PC-3 (cell line): ENCODE data around the gene PRKRA. TPM values are rescaled to one million over a fixed set of nuclear protein-coding genes. Genes with fewer than 3 reads are reported as not detected.
"Not testable (repeated sequence)": the region's sequence is repeated elsewhere in the genome, so short reads cannot be mapped to it uniquely, and the experiment has no call there.

Source experiments
- ATAC-seq: fragments of 200-7000 bp; cut with Tn5 transposase; 2 replicates; pipeline ENCODE4 v1.9.1; 2020; ENCODE audit warnings: mild to moderate bottlenecking, moderate library complexity
- BruUV-seq: library from RNA; stranded (reverse); fragments of 400-500 nt; replicated peaks from 2 replicates; lab custom pipeline; 2021; lab: Mats Ljungman, UMichigan
- CTCF ChIA-PET: fragments of 300-600 bp; sonication (Branson Sonifier 250); formaldehyde crosslinking; loops from one replicate; lab custom pipeline; 2022; ENCODE audit warnings: antibody characterized with exemption; lab: Charles Lee
- POLR2A ChIA-PET: fragments of 300-600 bp; sonication (Branson Sonifier 250); formaldehyde crosslinking; loops from one replicate; lab custom pipeline; 2022; ENCODE audit warnings: antibody characterized with exemption; ENCODE audit not compliant: unreplicated experiment; lab: Charles Lee
- DNase-seq: peaks from one replicate; pipeline ENCODE4 v3.0.0-alpha.2; 2015
- H2AFZ ChIP-seq: fragments of 300-600 bp; sonication (generic); 2 replicates; pipeline ENCODE4 v1.6.0; 2016; ENCODE audit warnings: antibody characterized with exemption, low read length
- H3F3A ChIP-seq: fragments of 300-600 bp; sonication (generic); one replicate; pipeline ENCODE4 v1.6.0; 2017; ENCODE audit warnings: antibody characterized with exemption, low read length, control low read depth, mild to moderate bottlenecking; ENCODE audit not compliant: unreplicated experiment
- H3K27ac ChIP-seq: fragments of 300-600 bp; sonication (generic); 2 replicates; pipeline ENCODE4 v1.5.1; 2016; ENCODE audit warnings: mild to moderate bottlenecking, low read length
- H3K27me3 ChIP-seq: fragments of 300-600 bp; sonication (generic); 2 replicates; pipeline ENCODE4 v1.6.1; 2016; ENCODE audit warnings: low read length, mixed read lengths
- H3K36me3 ChIP-seq: fragments of 300-600 bp; sonication (generic); 2 replicates; pipeline ENCODE4 v1.6.1; 2016; ENCODE audit warnings: low read depth, mixed run types, low read length, mixed read lengths
- H3K4me1 ChIP-seq: fragments of 300-600 bp; sonication (generic); 2 replicates; pipeline ENCODE4 v1.5.1; 2016; ENCODE audit warnings: low read length; ENCODE audit not compliant: insufficient read depth
- H3K4me2 ChIP-seq: fragments of 300-600 bp; sonication (generic); 2 replicates; pipeline ENCODE4 v1.6.0; 2016; ENCODE audit warnings: low read length
- H3K4me3 ChIP-seq: fragments of 300-600 bp; sonication (generic); 2 replicates; pipeline ENCODE4 v1.5.1; 2016; ENCODE audit warnings: mild to moderate bottlenecking, low read length, mixed read lengths
- H3K79me2 ChIP-seq: fragments of 300-600 bp; sonication (generic); 2 replicates; pipeline ENCODE4 v1.6.1; 2017; ENCODE audit warnings: low read length, mixed read lengths
- H3K9ac ChIP-seq: fragments of 300-600 bp; sonication (generic); 2 replicates; pipeline ENCODE4 v1.6.0; 2016; ENCODE audit warnings: mild to moderate bottlenecking, low read length
- H3K9me2 ChIP-seq: fragments of 300-600 bp; sonication (generic); replicated peaks from 2 replicates; pipeline ENCODE4 v1.6.1; 2016; ENCODE audit warnings: mixed run types, low read length, mixed read lengths
- H3K9me3 ChIP-seq: fragments of 300-600 bp; sonication (generic); 2 replicates; pipeline ENCODE4 v1.6.1; 2016; ENCODE audit warnings: low read length, mixed read lengths
- H4K20me1 ChIP-seq: fragments of 300-600 bp; sonication (generic); 2 replicates; pipeline ENCODE4 v1.6.1; 2016; ENCODE audit warnings: low read length, mixed read lengths
- CTCF ChIP-seq: fragments of 300-600 bp; sonication (generic); conservative IDR thresholded peaks from 2 replicates; pipeline ENCODE4 v1.5.1; 2017; ENCODE audit warnings: antibody characterized with exemption, low read depth, mild to moderate bottlenecking, low read length
- EZH2 ChIP-seq: fragments of 300-600 bp; sonication (generic); IDR thresholded peaks from one replicate; pipeline ENCODE4 v1.6.1; 2017; ENCODE audit warnings: antibody characterized with exemption, mild to moderate bottlenecking, low read length; ENCODE audit not compliant: unreplicated experiment
- EZH2phosphoT487 ChIP-seq: fragments of 300-600 bp; sonication (generic); IDR thresholded peaks from 2 replicates; pipeline ENCODE4 v1.6.1; 2018; ENCODE audit warnings: mild to moderate bottlenecking, antibody characterized with exemption, low read length, borderline replicate concordance
- intact Hi-C: fragments of 100-400 bp; cut with micrococcal nuclease; formaldehyde crosslinking; loops from 2 replicates; pipeline ENCODE4 v1.9.0; 2023
- total RNA-seq: library from RNA; depleted of rRNA; stranded (reverse); fragments of >200 nt; gene quantifications from 2 replicates; pipeline ENCODE4 v1.2.3, GENCODE V29; 2014

The PRKRA gene
- total RNA-seq, 1 experiment from 2014 or later: 78.2 TPM

- H3K4me1 ChIP-seq: peaks cover 9% of the 10 kb centered on the region; the same call in 1 of the 2 replicates
- TF ChIP-seq EZH2: no peak
- no peak for TF ChIP-seq EZH2phosphoT487
- BruUV-seq: no TSS peak
- intact Hi-C loops: loop anchor here (10.0 kb wide), 1 partner anchor 290 kb away; no protein-coding TSS in a partner anchor
- H3K27ac ChIP-seq: no peak overlapping the region
- no peaks in the 10 kb centered on the region for H3K27me3 ChIP-seq
- ChIA-PET POLR2A (no interaction called here), CTCF (no interaction called here)
- H3K4me3 ChIP-seq: no peak overlapping the region
- DNase-seq: no peak
- H3K79me2 ChIP-seq: 0 out of 2 replicates have a peak, but pooled peaks cover 3% of the 10 kb centered on the region
- H3K4me2 ChIP-seq: no peak overlapping the region
- H3K9ac ChIP-seq: no peak overlapping the region
- no peaks in the 10 kb centered on the region for H3F3A ChIP-seq
- H2AFZ ChIP-seq: no peak overlapping the region
- no peaks in the 10 kb centered on the region for H4K20me1 ChIP-seq
- H3K9me3 ChIP-seq: no peaks in the 10 kb centered on the region
- no peaks in the 10 kb centered on the region for H3K36me3 ChIP-seq
- no peak for ATAC-seq
- H3K9me2 ChIP-seq: no peaks in the 10 kb centered on the region
Measured at GRCh38 chr2:178474560-178474959, 23.6 kb upstream of the PRKRA start.

DNA sequence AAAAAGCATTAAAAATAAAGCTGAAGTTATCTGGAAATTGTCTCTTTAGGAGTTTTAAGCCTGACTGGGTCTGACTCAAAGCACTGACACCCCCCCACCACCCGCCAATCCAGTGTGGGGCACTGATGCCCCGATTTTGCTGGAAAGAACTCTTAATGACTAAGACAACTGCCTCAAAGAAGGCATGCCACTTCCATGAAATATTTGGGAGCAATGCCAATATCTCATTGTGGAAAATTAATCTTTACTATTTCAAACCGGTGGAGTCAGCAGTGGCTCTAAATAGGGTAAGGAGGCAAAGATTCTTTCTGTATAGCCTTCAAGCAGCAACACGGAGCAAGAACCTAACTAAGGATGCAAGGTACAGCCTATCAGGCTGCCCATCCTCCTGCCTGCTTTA lies 23.0 kb upstream of the PRKRA start:
- ChIA-PET POLR2A (no interaction called here), CTCF (no interaction called here)
- no peaks in the 10 kb centered on the region for H3K9me3 ChIP-seq
- no peak overlapping the region for H3K27ac ChIP-seq
- no peak overlapping the region for H3K4me2 ChIP-seq
- H3K36me3 ChIP-seq: no peaks in the 10 kb centered on the region
- no peak for TF ChIP-seq EZH2
- TF ChIP-seq CTCF: no peak
- TF ChIP-seq EZH2phosphoT487: no peak
- intact Hi-C loops: loop anchor here (10.0 kb wide), 1 partner anchor 291 kb away; no protein-coding TSS in a partner anchor
- H2AFZ ChIP-seq: no peak overlapping the region
- no peaks in the 10 kb centered on the region for H4K20me1 ChIP-seq
- no peaks in the 10 kb centered on the region for H3F3A ChIP-seq
- ATAC-seq (no peak), DNase-seq (peak; percentile 41)
- no TSS peak for BruUV-seq
- 0 out of 2 replicates have a peak, but pooled peaks cover 3% of the 10 kb centered on the region for H3K79me2 ChIP-seq
- no peak overlapping the region for H3K4me3 ChIP-seq
- H3K9ac ChIP-seq: no peak overlapping the region
- H3K27me3 ChIP-seq: no peaks in the 10 kb centered on the region
- peaks cover 4% of the 10 kb centered on the region; the same call in 1 of the 2 replicates for H3K4me1 ChIP-seq
- no peaks in the 10 kb centered on the region for H3K9me2 ChIP-seq

GRCh38 chr2:178473373-178473772 lies 22.4 kb upstream of the PRKRA start:
- H3K9me3 ChIP-seq: no peaks in the 10 kb centered on the region
- TF ChIP-seq EZH2phosphoT487 (no peak), EZH2 (no peak), CTCF (no peak)
- H3K27me3 ChIP-seq: no peaks in the 10 kb centered on the region
- POLR2A ChIA-PET: no interaction called here
- no peak overlapping the region for H3K4me2 ChIP-seq
- no peak overlapping the region for H3K27ac ChIP-seq
- no peak overlapping the region for H3K9ac ChIP-seq
- H3K4me3 ChIP-seq: no peak overlapping the region
- intact Hi-C loops: loop anchor here (10.0 kb wide), 1 partner anchor 291 kb away; no protein-coding TSS in a partner anchor
- H3K36me3 ChIP-seq: no peaks in the 10 kb centered on the region
- DNase-seq (no peak), ATAC-seq (no peak)
- no TSS peak for BruUV-seq
- H3F3A ChIP-seq: no peaks in the 10 kb centered on the region
- CTCF ChIA-PET: no interaction called here
- H3K4me1 ChIP-seq: peaks cover 4% of the 10 kb centered on the region; the same call in 1 of the 2 replicates
- no peak overlapping the region for H2AFZ ChIP-seq
- H3K9me2 ChIP-seq: no peaks in the 10 kb centered on the region
- no peaks in the 10 kb centered on the region for H4K20me1 ChIP-seq
- H3K79me2 ChIP-seq: 0 out of 2 replicates have a peak, but pooled peaks cover 3% of the 10 kb centered on the region

- H3K4me3 ChIP-seq, DNase-seq, H3K4me2 ChIP-seq, H2AFZ ChIP-seq, H3K9me3 ChIP-seq, H3K36me3 ChIP-seq, H3K4me1 ChIP-seq, H3K27me3 ChIP-seq, BruUV-seq, H4K20me1 ChIP-seq, H3K9ac ChIP-seq, H3F3A ChIP-seq, H3K9me2 ChIP-seq, ATAC-seq, H3K27ac ChIP-seq, H3K79me2 ChIP-seq, POLR2A ChIA-PET: not testable (repeated sequence)
- intact Hi-C loops: loop anchor here (10.0 kb wide), 1 partner anchor 293 kb away; no protein-coding TSS in a partner anchor
- CTCF ChIA-PET: interaction anchor here (0.7 kb wide), 1 partner anchor 325 kb away, joined by 6 read pairs; no protein-coding TSS in a partner anchor
Measured at GRCh38 chr2:178471313-178471712, 20.3 kb upstream of the PRKRA start.
